GM18951 (cell line): ENCODE results near the gene NPR1.

Source experiments
- POLR2A ChIP-seq: IDR thresholded peaks from 4 replicates; pipeline ENCODE4 v1.6.1; 2011; ENCODE audit warnings: mild to moderate bottlenecking; ENCODE audit not compliant: insufficient read length, insufficient read depth; ENCODE audit errors: extremely low read depth
- in situ Hi-C: fragments of 300-500 bp; cut with MboI; formaldehyde crosslinking; loops from one replicate; pipeline ENCODE4 v1.12.0; 2022; ENCODE audit warnings: low sequenced_read_pairs, mixed read lengths, inconsistent platforms; ENCODE audit not compliant: unreplicated experiment

Gene NPR1

GRCh38 chr1:153677718-153678518 is 570 bp upstream of the NPR1 start:
- in situ Hi-C loops, result loop anchor here (5.0 to 10.0 kb wide), 2 partner anchors 69 to 307 kb away; partner anchors contain the start of gene RAB13
- no peak for TF ChIP-seq POLR2A

- in situ Hi-C loops, result loop anchor here (5.0 to 10.0 kb wide), 2 partner anchors 68 to 305 kb away; partner anchors contain the start of gene RAB13
- no peak for TF ChIP-seq POLR2A
Observed at GRCh38 chr1:153679337-153680119, 1.0 kb downstream of the NPR1 start.

GRCh38 chr1:153680120-153680403 is 1.6 kb downstream of the NPR1 start:
- in situ Hi-C loops, result no loop called here
- no peak for TF ChIP-seq POLR2A

GRCh38 chr1:153682730-153683129 is 4.2 kb downstream of the NPR1 start:
- in situ Hi-C loops, result no loop called here
- no peak for TF ChIP-seq POLR2A

GRCh38 chr1:153683854-153684253 is 5.4 kb downstream of the NPR1 start:
- in situ Hi-C loops, result no loop called here
- TF ChIP-seq POLR2A, result no peak

- in situ Hi-C loops, result no loop called here
- no peak for TF ChIP-seq POLR2A
Observed at GRCh38 chr1:153684892-153685291, 6.4 kb downstream of the NPR1 start.

GRCh38 chr1:153685544-153686340 is 7.3 kb downstream of the NPR1 start:
- in situ Hi-C loops, result no loop called here
- no peak for TF ChIP-seq POLR2A

GRCh38 chr1:153687346-153688125 is 9.0 kb downstream of the NPR1 start:
- in situ Hi-C loops, result no loop called here
- no peak for TF ChIP-seq POLR2A

GRCh38 chr1:153688276-153688675 is 9.8 kb downstream of the NPR1 start:
- in situ Hi-C loops, result no loop called here
- TF ChIP-seq POLR2A, result no peak

GRCh38 chr1:153688736-153689328 is 10.3 kb downstream of the NPR1 start:
- TF ChIP-seq POLR2A, result no peak
- in situ Hi-C loops, result no loop called here

- TF ChIP-seq POLR2A, result no peak
- in situ Hi-C loops, result no loop called here
Observed at GRCh38 chr1:153693466-153693865, 15.0 kb downstream of the NPR1 start.

GRCh38 chr1:153696741-153697140 is 18.3 kb downstream of the NPR1 start:
- no peak for TF ChIP-seq POLR2A
- in situ Hi-C loops, result no loop called here

- TF ChIP-seq POLR2A, result no peak
- in situ Hi-C loops, result no loop called here
Observed at GRCh38 chr1:153697191-153698019, 18.9 kb downstream of the NPR1 start.
